Body of pancreas (tissue), 4 donors: ENCODE data around the gene STK39. TPM values are rescaled to one million over a fixed set of nuclear protein-coding genes. Genes with fewer than 3 reads are reported as not detected.

ENCODE experiments used
- ATAC-seq: fragments of 150-250 bp; one replicate; pipeline ENCODE4 v1.9.1; 2016
- DNase-seq, 4 donors: peaks; one replicate each; pipeline ENCODE4 v3.0.0-alpha.2; 2019
- H3K27ac ChIP-seq, 4 donors: fragments of 200-600 bp; sonication (generic); 1 replicate in 3 of 4; 2 replicates in 1 of 4; pipeline versions ENCODE4 v1.5.1 to v1.6.1; 2016 to 2019; ENCODE audit warnings: mild to moderate bottlenecking in 1 of 4, mixed read lengths in 1 of 4, moderate library complexity in 1 of 4
- H3K27me3 ChIP-seq, 2 donors: fragments of 200-600 bp; sonication (generic); one replicate each; pipeline ENCODE4 v1.6.0; 2016; ENCODE audit warnings: mild to moderate bottlenecking in 1 of 2
- H3K36me3 ChIP-seq, 2 donors: fragments of 200-600 bp; sonication (generic); replicated peaks in 1 of 2; 2 replicates each; pipeline ENCODE4 v1.5.1; 2016; ENCODE audit warnings: low read depth in 2 of 2; ENCODE audit not compliant: insufficient read depth in 1 of 2
- H3K4me1 ChIP-seq: fragments of 200-600 bp; sonication (generic); one replicate; pipeline ENCODE4 v1.6.0; 2016
- H3K4me3 ChIP-seq, 2 donors: fragments of 200-600 bp; sonication (generic); 1 replicate in 1 of 2; 2 replicates in 1 of 2; pipeline ENCODE4 v1.5.1; 2016 to 2019
- H3K9me3 ChIP-seq, 3 donors: fragments of 200-600 bp; sonication (generic); 1 replicate in 2 of 3; 2 replicates in 1 of 3; pipeline ENCODE4 v1.5.1; 2016
- CTCF ChIP-seq, 7 experiments: fragments of 450-650 bp in 4 of 7; fragments of 200-600 bp in 3 of 7; sonication (generic) in 3 of 7; IDR thresholded peaks; one replicate each; pipeline ENCODE4 v1.5.1; 2016 to 2019; ENCODE audit warnings: antibody characterized with exemption in 7 of 7
- POLR2A ChIP-seq, 3 donors: fragments of 450-650 bp; IDR thresholded peaks; one replicate each; pipeline ENCODE4 v1.6.1; 2016; ENCODE audit warnings: antibody characterized with exemption in 3 of 3, mild to moderate bottlenecking in 2 of 3
- WGBS, 2 donors: methylation state at CpG; one replicate each; pipeline ENCODE4 v1.1.5; 2017; 5-methylcytosine and 5-hydroxymethylcytosine counted together
- intact Hi-C: fragments of 100-400 bp; cut with DNase I; formaldehyde crosslinking; loops from one replicate; pipeline ENCODE4 v1.15.1; 2023
- total RNA-seq, 2 donors: library from RNA; depleted of rRNA; stranded (reverse); fragments of >200 nt; gene quantifications; one replicate each; pipeline ENCODE4 v1.1.0, GENCODE V29; 2016

The STK39 gene
- total RNA-seq, 2 donors from 2014 or later = 12.9 to 15.8 TPM

- Histone ChIP-seq H3K27ac (no peak overlapping the region), H3K9me3 (no peaks in the 10 kb centered on the region), H3K36me3 (no peaks in the 10 kb centered on the region), H3K4me3 (no peak overlapping the region), H3K4me1 (peaks cover 9% of the 10 kb centered on the region), H3K27me3 (no peaks in the 10 kb centered on the region)
- TF ChIP-seq CTCF (IDR thresholded peaks at IDR 0.05) (no peak), POLR2A (IDR thresholded peaks at IDR 0.05) (no peak)
- intact Hi-C loops = no loop called here
- WGBS, 2 donors = 90 to 93% methylated on average over 1 of the region's 1 CpG
- ATAC-seq (no peak), DNase-seq (no peak)
Measured at GRCh38 chr2:168072626-168073303, 174.6 kb downstream of the STK39 start.

- WGBS, 2 donors = 92 to 95% methylated on average over 9 of the region's 9 CpGs
Measured at GRCh38 chr2:168064011-168064998, 183.1 kb downstream of the STK39 start.

GRCh38 chr2:168062936-168063335 lies 184.5 kb downstream of the STK39 start:
- ATAC-seq (no peak), DNase-seq (no peak)
- no peaks in the 10 kb centered on the region for H3K4me1 ChIP-seq
- intact Hi-C loops = no loop called here
- peaks cover 0 to 2% (median 0%) of the 10 kb centered on the region in 3 donors for H3K9me3 ChIP-seq
- WGBS, 2 donors = 86 to 90% methylated on average over 3 of the region's 3 CpGs
- H3K27me3 ChIP-seq = no peaks in the 10 kb centered on the region
- H3K27ac ChIP-seq = no peak overlapping the region
- no peak overlapping the region for H3K4me3 ChIP-seq
- H3K36me3 ChIP-seq = no peaks in the 10 kb centered on the region
- TF ChIP-seq POLR2A (IDR thresholded peaks at IDR 0.05) = no peak
- no peak for TF ChIP-seq CTCF (IDR thresholded peaks at IDR 0.05)

More at GRCh38 chr2:168064011-168064998, 183.1 kb downstream of the STK39 start:
- intact Hi-C loops = no loop called here
- Histone ChIP-seq H3K27ac (no peak overlapping the region), H3K4me1 (peaks cover 3% of the 10 kb centered on the region), H3K4me3 (no peak overlapping the region), H3K36me3 (no peaks in the 10 kb centered on the region), H3K9me3 (no peaks in the 10 kb centered on the region), H3K27me3 (no peaks in the 10 kb centered on the region)
- DNase-seq (no peak), ATAC-seq (no peak)
- TF ChIP-seq POLR2A (IDR thresholded peaks at IDR 0.05) (no peak), CTCF (IDR thresholded peaks at IDR 0.05) (no peak)

- DNase-seq = no peak
- H3K36me3 ChIP-seq = no peaks in the 10 kb centered on the region
- ATAC-seq = peak; percentile 21
- no peak overlapping the region for H3K27ac ChIP-seq
- WGBS, 2 donors = 58 to 63% methylated on average over 6 of the region's 6 CpGs
- intact Hi-C loops = no loop called here
- H3K4me1 ChIP-seq = no peaks in the 10 kb centered on the region
- peaks cover 0 to 2% (median 0%) of the 10 kb centered on the region in 3 donors for H3K9me3 ChIP-seq
- no peak overlapping the region for H3K4me3 ChIP-seq
- no peaks in the 10 kb centered on the region for H3K27me3 ChIP-seq
- TF ChIP-seq CTCF (IDR thresholded peaks at IDR 0.05) = no peak
- no peak for TF ChIP-seq POLR2A (IDR thresholded peaks at IDR 0.05)
Measured at GRCh38 chr2:168062054-168062453, 185.3 kb downstream of the STK39 start.
